T-cell (primary cell): ENCODE measurements around the gene DLGAP5. TPM values are rescaled to one million over a fixed set of nuclear protein-coding genes. Genes with fewer than 3 reads are reported as not detected.

ENCODE experiments used
- ATAC-seq, 4 experiments: fragments of 200-7000 bp in 3 of 4; fragments of 150-1000 bp in 1 of 4; cut with Tn5 transposase; replicated peaks in 1 of 4; 1 replicate in 3 of 4; 2 replicates in 1 of 4; pipeline ENCODE4 v1.10.0; 2021; ENCODE audit warnings: moderate library complexity in 3 of 4, mild to moderate bottlenecking in 2 of 4, moderate number of reproducible peaks in 1 of 4
- CTCF ChIA-PET, 2 donors: fragments of 300-600 bp; sonication (Branson Sonifier 250); formaldehyde crosslinking; loops; one replicate each; lab custom pipeline; 2022; ENCODE audit warnings: antibody characterized with exemption in 2 of 2; lab: Charles Lee
- POLR2A ChIA-PET, 2 donors: fragments of 300-600 bp; sonication (Branson Sonifier 250); formaldehyde crosslinking; loops; one replicate each; lab custom pipeline; 2022; ENCODE audit warnings: antibody characterized with exemption in 2 of 2; lab: Charles Lee
- DNase-seq, 35 experiments: peaks; one replicate each; pipeline versions ENCODE4 v3.0.0 to v3.0.0-alpha.2; 2013 to 2023
- H3K27ac ChIP-seq: one replicate; pipeline ENCODE4 v1.5.1; 2013; ENCODE audit warnings: low read length
- H3K27me3 ChIP-seq, 2 experiments: replicated peaks in 1 of 2; 1 replicate in 1 of 2; 2 replicates in 1 of 2; pipeline versions ENCODE4 v1.6.1 to v1.7.0; 2013; ENCODE audit warnings: low read length in 1 of 2, mixed read lengths in 1 of 2; ENCODE audit not compliant: control insufficient read depth in 2 of 2, insufficient read depth in 2 of 2; ENCODE audit errors: extremely low read depth in 1 of 2
- H3K36me3 ChIP-seq, 2 donors: 1 replicate in 1 of 2; 2 replicates in 1 of 2; pipeline versions ENCODE4 v1.6.1 to v1.7.0; 2013; ENCODE audit warnings: low read length in 1 of 2; ENCODE audit not compliant: control insufficient read depth in 2 of 2, insufficient read depth in 1 of 2; ENCODE audit errors: extremely low read depth in 1 of 2
- H3K4me1 ChIP-seq, 2 experiments: 1 replicate in 1 of 2; 2 replicates in 1 of 2; pipeline versions ENCODE4 v1.6.1 to v1.7.0; 2013; ENCODE audit warnings: low read length in 2 of 2, mixed read lengths in 1 of 2; ENCODE audit not compliant: insufficient read depth in 2 of 2, control insufficient read depth in 1 of 2; ENCODE audit errors: extremely low read depth in 1 of 2
- H3K4me3 ChIP-seq, 2 donors: 1 replicate in 1 of 2; 2 replicates in 1 of 2; pipeline versions ENCODE4 v1.5.1 to v1.7.0; 2013; ENCODE audit warnings: mild to moderate bottlenecking in 2 of 2, low read length in 1 of 2, moderate library complexity in 1 of 2; ENCODE audit not compliant: control insufficient read depth in 1 of 2; ENCODE audit errors: extremely low read depth in 1 of 2
- H3K9me3 ChIP-seq: 2 replicates; pipeline ENCODE4 v1.7.0; 2013
- H3K27ac Mint-ChIP-seq, 2 donors: one replicate each; pipeline ENCODE4 v1.8.0; 2020 to 2021; ENCODE audit warnings: mild to moderate bottlenecking in 2 of 2, mixed read lengths in 2 of 2
- H3K27me3 Mint-ChIP-seq, 2 donors: one replicate each; pipeline ENCODE4 v1.8.0; 2021 to 2022; ENCODE audit warnings: mixed read lengths in 2 of 2
- H3K36me3 Mint-ChIP-seq: one replicate; pipeline ENCODE4 v1.8.0; 2021; ENCODE audit warnings: mixed read lengths
- H3K4me1 Mint-ChIP-seq, 3 donors: one replicate each; pipeline ENCODE4 v1.8.0; 2020 to 2022; ENCODE audit warnings: mixed read lengths in 3 of 3, mild to moderate bottlenecking in 1 of 3
- H3K4me3 Mint-ChIP-seq, 3 donors: one replicate each; pipeline ENCODE4 v1.8.0; 2020 to 2022; ENCODE audit warnings: mild to moderate bottlenecking in 3 of 3, mixed read lengths in 3 of 3, moderate library complexity in 3 of 3
- H3K9me3 Mint-ChIP-seq, 3 donors: one replicate each; pipeline ENCODE4 v1.8.0; 2020 to 2022; ENCODE audit warnings: mixed read lengths in 3 of 3
- WGBS: methylation state at CpG from one replicate; pipeline ENCODE4 v1.1.5; 2013; ENCODE audit warnings: missing lambda C conversion rate; ENCODE audit not compliant: insufficient coverage; 5-methylcytosine and 5-hydroxymethylcytosine counted together
- total RNA-seq, 35 experiments: library from RNA in 6 of 35; stranded (reverse) in 6 of 35; fragments of 120-200 nt in 1 of 35; gene quantifications; one replicate each; pipeline versions ENCODE4 v1.2.1 to v1.2.4 and lab custom pipeline; 2013 to 2026

DLGAP5 gene
- total RNA-seq, 5 donors from 2014 or later (not counting 1 experiment from before 2014, with no cell fraction given): 0.41 to 1.3 (median 0.73) TPM

DNA sequence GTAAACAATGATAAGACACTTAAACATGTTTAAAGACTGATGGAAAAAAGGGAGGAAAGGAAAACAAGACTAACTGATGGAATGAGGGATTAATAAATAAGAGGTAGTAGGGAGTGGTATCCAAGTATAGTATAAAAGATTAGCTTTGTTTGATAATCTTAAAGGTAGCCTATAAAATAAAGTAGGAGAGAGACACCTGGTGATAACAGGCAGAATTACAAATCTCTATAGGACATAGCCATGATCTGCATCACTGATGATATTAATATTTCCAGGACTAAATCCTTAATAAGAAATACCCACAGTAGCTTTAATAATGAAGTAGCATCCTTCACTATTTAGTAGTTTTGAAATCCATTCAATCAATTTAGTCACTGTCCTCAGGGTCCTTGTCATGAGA lies 30.4 kb downstream of the DLGAP5 start:
- no peaks in the 10 kb centered on the region for H3K36me3 Mint-ChIP-seq
- no peaks in the 10 kb centered on the region for H3K27me3 Mint-ChIP-seq
- peaks cover 9 to 18% (median 14%) of the 10 kb centered on the region in 3 donors for H3K4me1 Mint-ChIP-seq
- Histone ChIP-seq H3K4me1 (peaks cover 0 to 2% of the 10 kb centered on the region in 2 experiments), H3K27ac (no peak overlapping the region), H3K36me3 (no peaks in the 10 kb centered on the region), H3K27me3 (no peaks in the 10 kb centered on the region), H3K9me3 (no peaks in the 10 kb centered on the region), H3K4me3 (no peak overlapping the region)
- no peak overlapping the region for H3K27ac Mint-ChIP-seq
- ChIA-PET CTCF (interaction anchor here (0.5 to 1.6 kb wide), 33 partner anchors 8 to 1314 kb away, joined by 3 to 40 read pairs (median 4); partner anchors contain the start of gene WDHD1 (in 1 of the 2)), POLR2A (interaction anchor here (0.6 to 1.0 kb wide), 5 partner anchors 71 to 220 kb away, joined by 7 to 10 read pairs (median 9); partner anchors contain the start of gene MAPK1IP1L (in 1 of the 2))
- H3K9me3 Mint-ChIP-seq: no peaks in the 10 kb centered on the region
- peak in 1 of 35 experiments; percentile 63 for DNase-seq
- no peak overlapping the region for H3K4me3 Mint-ChIP-seq
- peak; percentile 58 to 73 (median 69) for ATAC-seq

DNA sequence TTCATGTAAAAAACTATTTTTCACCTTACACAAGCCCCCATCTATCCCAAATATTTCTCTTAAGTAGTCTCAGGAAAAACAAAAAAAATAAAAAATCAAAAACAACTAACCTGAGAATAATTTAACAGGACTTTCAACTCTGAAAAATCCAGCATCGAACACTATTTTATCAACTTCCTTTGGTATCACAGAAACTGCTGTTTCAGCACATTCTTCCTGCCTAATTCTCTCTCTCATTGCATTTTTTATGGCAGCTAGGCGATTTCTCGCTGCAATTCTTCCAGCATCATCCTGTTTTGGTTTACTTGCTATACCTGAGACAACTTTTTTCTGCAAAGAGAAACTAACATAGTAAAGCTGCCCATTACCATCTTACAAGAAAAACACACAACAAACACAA lies 33.0 kb downstream of the DLGAP5 start:
- peaks cover 0 to 11% (median 9%) of the 10 kb centered on the region in 3 donors for H3K4me1 Mint-ChIP-seq
- Histone ChIP-seq H3K27ac (no peak overlapping the region), H3K27me3 (no peaks in the 10 kb centered on the region), H3K4me3 (no peak overlapping the region), H3K9me3 (no peaks in the 10 kb centered on the region), H3K4me1 (no peaks in the 10 kb centered on the region), H3K36me3 (no peaks in the 10 kb centered on the region)
- DNase-seq: no peak
- 55% methylated on average over 2 of the region's 3 CpGs for WGBS
- CTCF ChIA-PET: interaction anchor here in 1 of 2 donors (0.9 to 1.4 kb wide), 5 partner anchors 66 to 594 kb away, joined by 3 to 5 read pairs (median 3); no protein-coding TSS in a partner anchor
- no peak for ATAC-seq
- H3K27ac Mint-ChIP-seq: no peak overlapping the region
- H3K9me3 Mint-ChIP-seq: no peaks in the 10 kb centered on the region
- no peaks in the 10 kb centered on the region for H3K36me3 Mint-ChIP-seq
- POLR2A ChIA-PET: interaction anchor here in 1 of 2 donors (0.7 kb wide), 2 partner anchors 41 to 163 kb away, joined by 3 to 4 read pairs; no protein-coding TSS in a partner anchor
- H3K27me3 Mint-ChIP-seq: no peaks in the 10 kb centered on the region
- H3K4me3 Mint-ChIP-seq: no peak overlapping the region

DNA sequence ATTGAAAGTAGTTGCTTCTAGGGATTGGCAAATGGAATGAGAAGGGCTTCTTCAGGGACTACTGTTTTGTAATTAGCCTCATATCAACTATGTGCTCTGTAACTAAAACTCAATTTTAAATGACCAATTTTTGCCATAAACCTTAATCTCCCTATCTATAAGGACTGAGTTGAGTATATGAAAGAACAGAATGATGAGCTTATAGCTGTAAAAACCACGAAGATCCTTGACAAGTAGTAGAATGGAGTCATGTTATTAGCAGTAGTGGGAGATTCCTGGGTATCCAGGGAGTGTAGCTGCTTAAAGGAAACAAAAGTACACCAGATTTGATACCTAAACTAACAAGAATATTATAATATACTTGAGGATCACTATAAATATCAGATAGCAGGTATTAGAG lies 34.3 kb downstream of the DLGAP5 start:
- no peaks in the 10 kb centered on the region for H3K27me3 ChIP-seq
- ChIA-PET POLR2A (no interaction called here), CTCF (interaction anchor here in 1 of 2 donors (0.6 to 1.7 kb wide), 3 partner anchors 25 to 85 kb away, joined by 3 to 7 read pairs (median 3); no protein-coding TSS in a partner anchor)
- Mint-ChIP-seq H3K27me3 (no peaks in the 10 kb centered on the region), H3K36me3 (no peaks in the 10 kb centered on the region), H3K9me3 (no peaks in the 10 kb centered on the region), H3K4me1 (peaks cover 0 to 11% (median 9%) of the 10 kb centered on the region in 3 donors), H3K4me3 (no peak overlapping the region), H3K27ac (no peak overlapping the region)
- no peak overlapping the region for H3K4me3 ChIP-seq
- DNase-seq: no peak
- H3K9me3 ChIP-seq: no peaks in the 10 kb centered on the region
- no CpG with 5 or more reads among the region's 1 CpG for WGBS
- H3K36me3 ChIP-seq: no peaks in the 10 kb centered on the region
- H3K27ac ChIP-seq: no peak overlapping the region
- no peak for ATAC-seq
- no peaks in the 10 kb centered on the region for H3K4me1 ChIP-seq

DNA sequence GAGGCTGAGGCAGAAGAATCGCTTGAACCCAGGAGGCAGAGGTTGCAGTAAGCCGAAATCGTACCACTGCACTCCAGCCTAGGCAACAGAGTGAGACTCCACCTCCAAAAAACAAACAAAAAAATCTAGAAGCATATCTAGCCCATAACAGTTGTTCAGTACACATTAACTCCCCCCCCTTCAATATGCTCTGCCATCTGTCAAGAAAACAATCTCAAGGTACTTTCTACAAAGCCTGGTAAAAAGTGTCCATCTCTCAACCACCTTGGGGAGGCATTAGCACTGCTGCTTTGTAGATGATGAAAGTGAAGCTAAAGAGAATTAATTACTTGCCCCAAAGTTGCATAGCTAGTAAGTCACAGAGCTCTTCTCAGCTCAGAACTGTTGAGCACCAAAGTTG lies 37.4 kb downstream of the DLGAP5 start:
- Mint-ChIP-seq H3K27me3 (no peaks in the 10 kb centered on the region), H3K36me3 (no peaks in the 10 kb centered on the region), H3K27ac (no peak overlapping the region), H3K4me1 (peaks cover 0 to 9% (median 9%) of the 10 kb centered on the region in 3 donors), H3K9me3 (no peaks in the 10 kb centered on the region), H3K4me3 (no peak overlapping the region)
- Histone ChIP-seq H3K4me3 (no peak overlapping the region), H3K36me3 (no peaks in the 10 kb centered on the region), H3K4me1 (no peaks in the 10 kb centered on the region), H3K27ac (no peak overlapping the region), H3K27me3 (no peaks in the 10 kb centered on the region), H3K9me3 (no peaks in the 10 kb centered on the region)
- DNase-seq: no peak
- POLR2A ChIA-PET: interaction anchor here in 1 of 2 donors (0.6 to 0.7 kb wide), 2 partner anchors 14 to 1209 kb away, joined by 3 read pairs; no protein-coding TSS in a partner anchor
- no peak for ATAC-seq
- CTCF ChIA-PET: interaction anchor here in 1 of 2 donors (0.7 kb wide), 1 partner anchor 23 kb away, joined by 4 read pairs; no protein-coding TSS in a partner anchor
- WGBS: 94% methylated on average over 2 of the region's 3 CpGs

DNA sequence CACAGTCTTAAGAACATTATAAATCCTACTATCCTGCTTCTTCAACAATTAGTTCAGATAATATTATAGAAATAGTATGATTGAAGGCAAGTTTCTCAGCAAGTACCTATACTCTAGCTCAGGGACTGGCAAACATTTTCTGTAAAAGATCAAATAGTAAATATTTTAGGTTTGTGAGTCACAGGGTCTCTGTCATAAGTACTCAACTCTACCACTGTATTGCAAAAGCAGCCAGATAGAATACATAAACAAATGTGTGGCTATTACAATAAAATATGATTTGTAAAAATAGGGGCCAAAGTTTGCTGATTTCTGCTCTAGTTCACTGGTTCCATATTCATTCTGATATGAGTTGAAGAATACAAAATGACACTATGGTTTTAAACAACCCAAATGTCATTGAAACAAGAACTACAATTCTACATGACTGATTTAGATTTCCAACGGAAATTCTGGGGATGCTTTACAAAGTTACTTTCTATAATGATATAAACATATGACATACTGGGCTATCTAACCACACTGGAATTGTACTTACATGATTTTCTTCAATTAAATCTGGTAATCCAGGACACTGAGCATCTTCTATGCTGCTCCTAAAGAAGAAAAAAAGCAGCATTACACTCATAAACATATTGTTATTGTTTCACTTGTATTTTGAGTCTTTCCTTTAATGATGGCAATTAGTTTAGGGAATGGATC lies 39.2 kb downstream of the DLGAP5 start:
- H3K27me3 ChIP-seq: no peaks in the 10 kb centered on the region
- Mint-ChIP-seq H3K4me1 (peaks cover 0 to 8% (median 6%) of the 10 kb centered on the region in 3 donors), H3K27me3 (no peaks in the 10 kb centered on the region), H3K4me3 (no peak overlapping the region), H3K9me3 (no peaks in the 10 kb centered on the region), H3K36me3 (no peaks in the 10 kb centered on the region), H3K27ac (no peak overlapping the region)
- ChIA-PET CTCF (interaction anchor here (0.6 to 0.9 kb wide), 3 partner anchors 9 to 379 kb away, joined by 3 to 5 read pairs (median 3); no protein-coding TSS in a partner anchor), POLR2A (no interaction called here)
- DNase-seq (no peak), ATAC-seq (no peak)
- H3K27ac ChIP-seq: no peak overlapping the region
- H3K4me1 ChIP-seq: no peaks in the 10 kb centered on the region
- H3K9me3 ChIP-seq: no peaks in the 10 kb centered on the region
- no CpG with 5 or more reads among the region's 1 CpG for WGBS
- no peaks in the 10 kb centered on the region for H3K36me3 ChIP-seq
- H3K4me3 ChIP-seq: no peak overlapping the region

DNA sequence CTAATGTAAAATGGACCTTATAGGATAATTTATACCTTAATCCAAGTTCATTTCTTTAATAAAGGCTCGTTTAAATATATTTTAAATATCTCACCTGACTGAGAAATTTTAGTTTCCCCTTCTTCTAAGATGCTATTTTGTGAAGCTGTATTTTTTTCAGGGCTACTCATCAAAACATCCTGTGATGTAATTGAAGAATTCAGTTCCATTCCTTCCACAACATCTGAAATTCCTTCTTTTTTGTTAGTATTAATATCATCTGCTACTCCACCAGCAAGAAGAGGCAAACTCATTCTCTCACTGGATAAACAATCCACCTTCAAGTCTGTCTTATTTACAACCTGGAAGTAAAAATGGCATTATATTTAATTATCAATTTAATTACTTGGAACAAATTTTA lies 39.8 kb downstream of the DLGAP5 start:
- POLR2A ChIA-PET: no interaction called here

More for the DNA sequence above, 39.8 kb downstream of the DLGAP5 start:
- Histone ChIP-seq H3K36me3 (no peaks in the 10 kb centered on the region), H3K4me3 (no peak overlapping the region), H3K27ac (no peak overlapping the region), H3K4me1 (no peaks in the 10 kb centered on the region), H3K9me3 (no peaks in the 10 kb centered on the region), H3K27me3 (no peaks in the 10 kb centered on the region)
- peaks cover 0 to 3% (median 3%) of the 10 kb centered on the region in 3 donors for H3K4me1 Mint-ChIP-seq
- ATAC-seq (no peak), DNase-seq (no peak)
- H3K36me3 Mint-ChIP-seq: no peaks in the 10 kb centered on the region
- no peak overlapping the region for H3K27ac Mint-ChIP-seq
- CTCF ChIA-PET: interaction anchor here in 1 of 2 donors (0.6 kb wide), 1 partner anchor 639 kb away, joined by 3 read pairs; no protein-coding TSS in a partner anchor
- H3K9me3 Mint-ChIP-seq: no peaks in the 10 kb centered on the region
- no peaks in the 10 kb centered on the region for H3K27me3 Mint-ChIP-seq
- H3K4me3 Mint-ChIP-seq: no peak overlapping the region
- WGBS: no CpG with 5 or more reads among the region's 1 CpG
